SK-N-MC (cell line): ENCODE results near the gene LHFPL3.

Experiments used
- EZH2 ChIP-seq: fragments of 200-600 bp; sonication (generic); IDR thresholded peaks from one replicate; pipeline ENCODE4 v1.6.1; 2017; ENCODE audit warnings: antibody characterized with exemption
- FOXP2 ChIP-seq: optimal IDR thresholded peaks from 2 replicates; pipeline ENCODE3; 2011; ENCODE audit warnings: mild to moderate bottlenecking, moderate library complexity; ENCODE audit not compliant: insufficient read depth; ENCODE audit errors: extremely low read length, control extremely low read depth
- POLR2AphosphoS5 ChIP-seq: IDR thresholded peaks from 2 replicates; pipeline ENCODE4 v1.6.1; 2012; ENCODE audit warnings: mild to moderate bottlenecking, low read depth, low read length, borderline replicate concordance

DNA sequence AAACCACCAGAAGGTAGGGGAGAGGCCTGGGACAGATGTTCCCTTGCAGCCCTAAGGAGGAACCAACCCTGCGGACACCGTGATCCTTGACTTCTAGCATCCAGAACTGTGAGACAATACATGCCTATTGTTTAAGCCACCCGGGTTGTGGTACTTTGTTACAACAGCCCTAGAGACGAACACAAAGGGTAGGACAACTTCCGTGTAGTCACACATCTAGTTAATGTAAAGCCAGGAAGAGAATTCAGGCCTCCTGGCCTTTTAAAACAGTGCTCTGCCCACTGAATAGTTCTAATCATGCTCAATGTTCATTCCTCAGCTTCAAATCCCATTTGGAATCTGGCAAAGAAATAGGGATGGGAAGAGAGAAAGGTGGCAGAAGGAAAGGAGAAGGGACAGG is 445.4 kb downstream of the LHFPL3 start:
- TF ChIP-seq POLR2AphosphoS5 (no peak), EZH2 (no peak), FOXP2 (no peak)
